HG03460 (cell line): Measurements from ENCODE around the gene HPF1.
A peak's percentile ranks its signal among the peaks of the same experiment; 100 is the strongest.
"Not testable (repeated sequence)": the region's sequence is repeated elsewhere in the genome, so short reads cannot be mapped to it uniquely, and the experiment has no call there.

Experiments
- ATAC-seq: cut with Tn5 transposase; IDR thresholded peaks from one replicate; pipeline ENCODE4 v1.9.1; 2021; ENCODE audit not compliant: unreplicated experiment

HPF1 gene

DNA sequence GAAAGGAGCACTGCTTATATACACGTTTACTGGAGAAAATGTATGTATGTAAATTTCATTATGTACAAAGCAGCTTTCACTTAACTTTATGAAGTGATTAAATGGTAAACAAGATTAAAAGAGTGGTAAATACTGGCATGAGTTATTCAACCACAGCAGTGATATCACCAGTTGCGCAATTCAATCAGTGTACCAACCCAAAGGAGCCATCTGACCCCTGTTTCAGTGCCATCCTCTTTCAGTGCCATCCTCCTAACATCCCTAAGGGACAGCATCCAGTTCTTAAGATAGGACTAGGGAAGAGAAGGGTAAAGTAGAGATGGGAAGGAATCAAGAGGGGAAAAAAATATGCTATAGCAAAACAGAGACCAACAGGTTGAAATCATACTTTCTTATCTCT, 16.2 kb downstream of the HPF1 start:
- no peak for ATAC-seq

DNA sequence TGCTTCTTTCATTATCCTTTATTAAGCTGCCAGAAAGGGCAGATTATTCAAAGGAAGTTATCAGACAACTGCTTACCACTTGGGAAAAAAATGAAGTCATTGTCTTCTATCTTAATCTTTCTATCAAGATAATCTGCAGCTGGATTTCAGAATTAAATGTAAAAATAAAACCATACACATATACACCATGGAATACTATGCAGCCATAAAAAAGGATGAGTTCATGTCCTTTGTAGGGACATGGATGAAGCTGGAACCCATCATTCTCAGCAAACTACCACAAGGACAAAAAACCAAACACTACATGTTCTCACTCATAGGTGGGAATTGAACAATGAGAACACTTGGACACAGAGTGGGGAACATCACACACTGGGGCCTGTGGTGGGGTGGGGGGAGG, 19.1 kb downstream of the HPF1 start:
- ATAC-seq: not testable (repeated sequence)

- ATAC-seq: no peak
These were observed 27.2 kb downstream of the HPF1 start for GRCh38 chr4:169730564-169730963.

GRCh38 chr4:169727616-169728015, 30.1 kb downstream of the HPF1 start:
- ATAC-seq: peak; percentile 46

DNA sequence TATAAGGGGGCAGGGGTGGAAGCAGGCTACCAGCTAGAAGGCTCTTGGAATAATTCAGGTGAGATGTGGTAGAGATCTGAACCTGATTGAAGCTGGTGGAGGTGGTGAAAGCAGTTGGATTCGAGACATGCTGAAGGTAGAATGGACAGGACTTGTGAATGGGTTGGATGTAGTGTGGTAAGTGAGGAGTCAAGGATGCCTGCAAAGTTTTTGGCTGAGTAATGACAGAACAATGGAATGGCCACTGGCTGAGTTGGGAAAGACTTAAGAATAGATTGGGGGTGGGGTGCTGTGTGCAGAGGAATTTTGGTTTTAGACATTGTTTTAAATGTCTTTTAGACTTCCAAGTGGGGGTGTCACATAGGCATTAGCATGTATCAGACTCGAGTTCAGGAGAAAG, 33.5 kb downstream of the HPF1 start:
- ATAC-seq: no peak

GRCh38 chr4:169723207-169723965, 34.4 kb downstream of the HPF1 start:
- ATAC-seq: no peak

- ATAC-seq: no peak
These were observed 37.2 kb downstream of the HPF1 start for GRCh38 chr4:169720529-169720928.

DNA sequence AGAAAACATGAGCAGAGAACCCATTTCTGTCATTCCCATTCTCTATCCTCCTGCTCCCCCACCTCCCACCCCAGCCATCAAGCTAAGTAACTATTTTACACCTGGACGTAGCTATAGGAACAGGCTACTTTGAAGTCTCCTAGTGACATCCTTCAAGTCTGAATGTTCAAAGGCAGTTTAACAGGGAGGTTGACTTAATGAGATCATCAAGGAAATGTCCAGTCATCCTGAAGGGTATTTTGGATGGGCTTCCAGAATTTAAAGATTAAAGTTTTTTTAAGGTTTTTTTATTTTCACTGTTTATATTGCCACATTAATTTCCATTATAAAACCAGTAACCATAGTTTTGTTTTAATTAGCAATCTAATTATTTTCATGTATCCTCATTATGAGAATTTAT, 41.1 kb downstream of the HPF1 start:
- ATAC-seq: no peak

GRCh38 chr4:169715826-169716225, 41.9 kb downstream of the HPF1 start:
- no peak for ATAC-seq

GRCh38 chr4:169707958-169708643, 49.6 kb downstream of the HPF1 start:
- ATAC-seq: no peak

DNA sequence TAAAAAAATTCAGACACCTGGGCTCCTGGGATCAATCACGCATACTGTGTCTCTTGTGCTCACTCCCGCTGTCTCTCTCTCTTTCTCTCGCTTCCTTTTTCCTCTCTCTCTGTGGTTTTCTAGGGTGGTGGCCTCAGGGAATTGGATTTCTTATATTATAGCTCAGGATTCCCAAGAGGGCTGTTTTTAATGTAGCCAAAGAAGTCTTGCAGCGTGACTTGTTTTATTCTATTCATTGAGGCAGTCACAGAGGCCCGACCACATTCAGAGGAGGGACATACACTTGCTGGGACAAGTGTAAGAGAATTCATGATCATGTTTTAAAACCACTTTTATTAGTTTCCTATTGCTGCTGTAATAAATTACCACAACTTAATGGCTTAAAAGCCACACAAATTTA, 59.4 kb downstream of the HPF1 start:
- no peak for ATAC-seq

DNA sequence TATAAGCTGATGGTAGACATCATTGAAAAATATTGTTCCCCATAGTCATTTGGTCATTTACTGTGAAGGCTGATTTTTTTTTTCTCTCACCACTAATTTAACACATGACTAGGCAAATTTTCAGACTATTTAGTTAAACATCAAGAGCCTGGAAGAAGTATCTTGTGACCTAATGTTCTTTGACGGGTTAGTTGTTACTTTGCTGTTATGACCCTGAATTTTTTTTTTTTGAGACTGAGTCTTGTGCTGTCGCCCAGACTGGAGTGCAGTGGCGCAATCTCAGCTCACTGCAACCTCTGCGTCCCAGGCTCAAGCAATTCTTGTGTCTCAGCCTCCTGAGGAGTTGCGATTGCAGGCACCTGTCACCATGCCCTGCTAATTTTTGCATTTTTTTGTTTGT, 67.0 kb downstream of the HPF1 start:
- ATAC-seq: no peak

DNA sequence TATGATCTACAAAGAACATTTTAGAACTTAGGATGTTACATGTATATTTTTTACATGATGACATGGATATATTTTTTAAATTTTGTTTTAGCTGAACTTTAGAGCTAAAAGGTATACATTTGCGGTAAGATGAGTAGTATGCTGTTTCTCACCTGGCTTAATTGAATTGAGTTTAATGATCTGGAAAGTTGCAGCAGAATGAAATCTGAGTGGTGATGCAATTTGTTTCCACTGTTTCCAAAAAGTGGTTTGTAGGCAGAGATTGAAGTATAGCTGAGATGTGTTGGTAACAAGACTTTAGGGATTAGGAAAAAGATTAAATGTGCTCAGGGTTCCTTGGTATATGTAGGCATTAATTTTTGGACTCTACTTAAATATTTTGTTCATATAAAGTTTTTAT, 68.1 kb downstream of the HPF1 start:
- ATAC-seq: no peak

DNA sequence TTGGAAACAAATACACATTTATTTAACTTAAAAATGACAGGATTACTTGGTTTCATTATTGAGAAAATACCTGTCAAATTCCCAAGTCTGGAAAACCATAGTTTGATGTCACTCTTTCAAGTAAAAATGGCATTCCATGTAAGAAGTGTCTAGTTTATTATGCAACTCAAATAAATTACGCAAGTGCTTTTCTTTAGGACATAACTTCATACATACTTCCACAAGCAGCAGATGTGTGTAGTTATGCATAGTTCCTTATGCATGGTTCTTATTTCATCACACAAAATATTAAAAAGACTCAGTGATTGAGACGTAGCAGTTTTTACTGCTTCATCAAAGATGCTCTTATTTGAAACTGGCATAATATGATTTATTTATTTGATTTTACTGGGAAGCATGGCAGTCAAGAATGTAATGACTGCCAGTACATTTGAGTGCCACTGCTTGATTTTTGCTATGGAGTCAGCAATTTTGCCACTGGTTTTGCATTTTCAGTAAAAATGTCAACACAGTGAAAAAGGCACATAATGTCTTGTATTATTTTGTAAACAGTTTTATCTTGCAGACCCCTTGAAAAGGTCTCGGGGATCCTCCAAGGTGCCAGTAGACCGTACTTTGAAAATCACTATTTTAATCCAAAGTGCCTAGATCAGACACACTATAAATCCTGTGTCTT, 75.2 kb downstream of the HPF1 start:
- ATAC-seq: no peak
